HG03442 (cell line): ENCODE results near the gene PPM1J.
"Not testable (repeated sequence)": the region's sequence is repeated elsewhere in the genome, so short reads cannot be mapped to it uniquely, and the experiment has no call there.

ENCODE experiments used
- ATAC-seq: cut with Tn5 transposase; IDR thresholded peaks from one replicate; pipeline ENCODE4 v1.9.1; 2021; ENCODE audit warnings: mild to moderate bottlenecking, moderate library complexity; ENCODE audit not compliant: unreplicated experiment

The PPM1J gene

GRCh38 chr1:112721966-112722524 lies 6.9 kb upstream of the PPM1J start:
- no peak for ATAC-seq

DNA sequence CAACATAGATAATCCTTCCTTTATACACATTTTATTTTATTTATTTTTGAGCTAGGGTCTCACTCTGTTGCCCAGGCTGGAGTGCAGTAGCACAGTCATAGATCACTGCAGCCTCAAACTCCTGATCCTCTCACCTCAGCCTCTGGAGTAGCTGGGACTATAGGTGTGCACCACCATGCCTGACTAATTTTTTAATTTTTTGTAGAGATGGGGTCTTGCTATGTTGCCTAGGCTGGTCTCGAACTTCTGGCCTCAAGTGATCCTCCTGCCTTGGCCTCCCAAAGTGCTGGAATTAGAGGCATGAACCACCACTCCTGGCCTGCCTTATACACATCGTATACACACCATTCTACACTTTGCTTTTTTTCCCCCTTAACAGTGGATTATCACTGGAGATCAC lies 6.2 kb upstream of the PPM1J start:
- ATAC-seq, result not testable (repeated sequence)

- ATAC-seq, result no peak
Observed at GRCh38 chr1:112720800-112721199, 5.7 kb upstream of the PPM1J start.

GRCh38 chr1:112719706-112720105 lies 4.6 kb upstream of the PPM1J start:
- no peak for ATAC-seq

GRCh38 chr1:112718691-112719418 lies 3.7 kb upstream of the PPM1J start:
- ATAC-seq, result peak; percentile 19

- ATAC-seq, result no peak
Observed at GRCh38 chr1:112717263-112717873, 2.2 kb upstream of the PPM1J start.

- ATAC-seq, result no peak
Observed at GRCh38 chr1:112716133-112716720, 1.1 kb upstream of the PPM1J start.

GRCh38 chr1:112714313-112715263 lies 544 bp downstream of the PPM1J start:
- ATAC-seq, result no peak

GRCh38 chr1:112713466-112714312 lies 1.4 kb downstream of the PPM1J start:
- ATAC-seq, result no peak

- no peak for ATAC-seq
Observed at GRCh38 chr1:112712701-112713128, 2.4 kb downstream of the PPM1J start.

DNA sequence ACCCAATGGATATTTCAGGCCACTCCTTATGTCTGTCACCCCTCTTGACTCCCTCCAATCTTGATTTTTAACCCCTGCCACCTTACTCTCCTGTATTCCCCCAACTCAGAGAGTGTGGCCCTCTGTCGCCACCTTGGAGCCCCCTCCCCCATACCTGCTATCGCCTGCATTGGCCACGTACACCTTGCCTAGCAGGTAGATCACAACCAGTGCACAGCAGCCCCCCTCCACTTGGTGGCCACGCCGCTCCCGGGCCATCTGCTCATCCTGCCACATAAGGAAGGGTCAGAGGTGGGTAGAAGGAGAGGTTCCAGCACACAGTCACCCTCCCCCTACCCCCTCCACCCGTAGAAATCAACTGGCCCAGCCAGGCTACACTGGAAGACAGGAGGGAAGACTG lies 2.9 kb downstream of the PPM1J start:
- ATAC-seq, result no peak

DNA sequence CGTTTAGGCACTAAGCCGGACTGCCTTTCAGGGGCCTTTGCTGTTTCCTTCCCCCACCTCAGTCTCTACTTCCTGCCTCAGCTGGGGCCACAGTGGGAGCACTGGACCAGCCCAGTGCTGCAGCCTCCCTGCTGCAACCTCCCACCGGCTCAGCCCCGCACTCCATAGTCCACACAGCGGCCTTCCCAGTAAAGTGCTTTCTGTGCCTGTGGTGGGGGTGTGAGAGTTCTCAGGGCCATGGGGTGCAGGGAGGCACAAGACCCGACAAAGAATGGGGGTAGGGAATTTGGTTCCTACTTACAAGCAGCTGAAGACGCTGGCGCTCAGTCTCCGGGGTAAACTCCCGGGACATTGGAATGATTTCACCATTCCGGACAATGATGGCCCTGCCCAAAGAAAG lies 3.5 kb downstream of the PPM1J start:
- no peak for ATAC-seq

DNA sequence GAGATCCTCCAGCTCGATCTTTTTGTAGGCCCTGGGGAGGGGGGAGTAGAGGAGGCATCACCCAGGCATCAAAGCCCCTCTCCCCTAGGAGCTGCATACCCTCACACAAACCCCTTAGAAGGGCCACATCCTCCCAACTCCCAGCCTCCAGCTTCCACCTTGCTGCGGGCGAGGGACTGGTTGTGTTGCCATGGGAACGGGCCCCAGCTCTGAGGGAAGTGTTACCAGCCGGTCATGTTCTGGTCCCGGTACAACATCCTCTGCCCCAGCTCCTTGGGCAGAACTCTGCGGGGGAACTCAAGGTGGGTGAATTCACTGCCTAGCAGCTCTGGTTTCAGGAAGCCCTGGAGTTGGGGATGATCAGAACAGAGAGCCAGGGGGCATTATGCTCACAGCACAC lies 4.1 kb downstream of the PPM1J start:
- no peak for ATAC-seq

- ATAC-seq, result no peak
Observed at GRCh38 chr1:112710586-112710985, 4.5 kb downstream of the PPM1J start.

DNA sequence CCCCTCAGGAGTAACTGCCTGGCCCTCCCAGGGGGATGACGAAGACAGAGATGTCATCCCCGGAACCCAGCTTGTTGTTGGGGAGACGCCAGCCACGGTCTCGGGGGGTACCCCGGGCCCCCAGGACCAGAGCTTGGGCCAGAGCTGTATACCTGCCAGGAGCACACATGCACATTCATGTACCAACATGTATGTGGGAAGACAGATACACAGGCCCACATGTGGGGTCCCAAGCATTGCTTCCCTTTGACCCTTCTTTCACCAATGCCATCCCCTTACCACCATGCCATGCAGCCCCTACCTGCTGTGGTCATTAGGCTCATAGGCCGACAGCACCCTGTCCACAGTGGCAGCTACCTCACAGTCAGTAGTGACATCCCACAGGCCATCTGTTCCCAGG lies 5.0 kb downstream of the PPM1J start:
- ATAC-seq, result no peak

- no peak for ATAC-seq
Observed at GRCh38 chr1:112708489-112708888, 6.6 kb downstream of the PPM1J start.

DNA sequence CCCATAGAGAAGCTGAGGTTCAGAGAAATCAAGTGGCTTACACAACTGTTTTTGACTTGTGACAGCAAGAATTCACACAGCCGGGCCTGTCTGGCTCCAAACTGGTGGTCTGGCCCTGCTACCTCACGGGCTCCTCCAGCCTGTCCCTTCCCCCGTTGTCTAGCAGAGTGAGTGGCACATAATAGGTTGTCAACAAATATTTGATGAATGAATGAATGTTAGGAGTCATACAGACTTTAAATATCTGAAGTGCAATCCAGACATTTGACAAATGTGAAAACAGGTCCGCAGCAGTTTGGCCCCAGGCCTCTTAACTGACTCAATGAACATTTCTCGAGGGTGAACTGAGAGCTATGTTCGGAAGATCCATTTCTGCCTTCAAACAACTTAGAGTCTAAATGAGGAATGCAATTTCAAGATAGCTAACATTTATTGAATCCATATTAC lies 7.1 kb downstream of the PPM1J start:
- ATAC-seq, result no peak

GRCh38 chr1:112707221-112708001 lies 7.7 kb downstream of the PPM1J start:
- peak; percentile 56 for ATAC-seq
